ENCODE data around the gene PACRG.

DNA sequence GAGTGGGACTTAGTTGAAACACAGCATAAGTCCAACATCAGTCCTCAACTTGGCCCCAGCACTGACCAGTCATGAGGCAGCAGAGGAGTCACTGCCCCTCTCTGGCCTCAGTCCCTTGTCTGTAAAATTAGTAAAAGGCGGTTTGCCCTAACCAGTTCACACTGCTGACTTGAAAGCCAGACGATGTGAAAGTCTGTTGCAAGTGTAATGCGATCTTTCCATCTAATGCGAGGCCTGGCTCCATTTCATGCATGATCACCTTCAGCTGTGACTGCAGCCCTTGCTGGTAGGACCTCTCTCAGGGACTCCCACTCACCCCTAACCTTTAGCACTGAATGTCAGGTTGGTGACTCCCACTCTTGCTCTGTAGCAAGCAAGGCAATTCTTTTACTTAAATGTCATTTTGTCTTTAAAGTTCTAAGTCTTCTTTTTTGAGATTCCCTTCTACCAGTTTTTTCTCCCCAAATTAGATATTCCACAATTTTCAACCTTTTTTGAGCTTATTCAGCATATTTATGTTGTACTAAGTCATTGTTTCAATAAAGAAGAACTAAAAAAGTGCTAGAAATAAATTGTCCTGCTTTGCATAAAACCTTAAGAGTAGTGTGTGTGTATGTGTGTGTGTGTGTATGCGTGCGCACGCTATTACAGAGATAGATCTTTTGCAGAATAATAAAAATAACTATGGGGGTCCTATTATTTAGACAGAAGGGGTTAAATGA is 245.5 kb downstream of the PACRG start:
- no peak for TF ChIP-seq HNRNPUL1 (IDR thresholded peaks at IDR 0.05; ENCODE audit: low read depth, low read length)
- no peak for TF ChIP-seq ZSCAN21 (CRISPR knock-in tag; IDR thresholded peaks at IDR 0.05; ENCODE audit: borderline replicate concordance)
- TF ChIP-seq, protein P1, sequence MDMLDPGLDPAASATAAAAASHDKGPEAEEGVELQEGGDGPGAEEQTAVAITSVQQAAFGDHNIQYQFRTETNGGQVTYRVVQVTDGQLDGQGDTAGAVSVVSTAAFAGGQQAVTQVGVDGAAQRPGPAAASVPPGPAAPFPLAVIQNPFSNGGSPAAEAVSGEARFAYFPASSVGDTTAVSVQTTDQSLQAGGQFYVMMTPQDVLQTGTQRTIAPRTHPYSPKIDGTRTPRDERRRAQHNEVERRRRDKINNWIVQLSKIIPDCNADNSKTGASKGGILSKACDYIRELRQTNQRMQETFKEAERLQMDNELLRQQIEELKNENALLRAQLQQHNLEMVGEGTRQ (IDR thresholded peaks at IDR 0.05; ENCODE audit: low read depth, low read length): no peak
- TF ChIP-seq, protein P1 (CRISPR knock-in tag; IDR thresholded peaks at IDR 0.05; ENCODE audit: borderline replicate concordance): no peak
- TF ChIP-seq, protein P2, sequence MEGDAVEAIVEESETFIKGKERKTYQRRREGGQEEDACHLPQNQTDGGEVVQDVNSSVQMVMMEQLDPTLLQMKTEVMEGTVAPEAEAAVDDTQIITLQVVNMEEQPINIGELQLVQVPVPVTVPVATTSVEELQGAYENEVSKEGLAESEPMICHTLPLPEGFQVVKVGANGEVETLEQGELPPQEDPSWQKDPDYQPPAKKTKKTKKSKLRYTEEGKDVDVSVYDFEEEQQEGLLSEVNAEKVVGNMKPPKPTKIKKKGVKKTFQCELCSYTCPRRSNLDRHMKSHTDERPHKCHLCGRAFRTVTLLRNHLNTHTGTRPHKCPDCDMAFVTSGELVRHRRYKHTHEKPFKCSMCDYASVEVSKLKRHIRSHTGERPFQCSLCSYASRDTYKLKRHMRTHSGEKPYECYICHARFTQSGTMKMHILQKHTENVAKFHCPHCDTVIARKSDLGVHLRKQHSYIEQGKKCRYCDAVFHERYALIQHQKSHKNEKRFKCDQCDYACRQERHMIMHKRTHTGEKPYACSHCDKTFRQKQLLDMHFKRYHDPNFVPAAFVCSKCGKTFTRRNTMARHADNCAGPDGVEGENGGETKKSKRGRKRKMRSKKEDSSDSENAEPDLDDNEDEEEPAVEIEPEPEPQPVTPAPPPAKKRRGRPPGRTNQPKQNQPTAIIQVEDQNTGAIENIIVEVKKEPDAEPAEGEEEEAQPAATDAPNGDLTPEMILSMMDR (CRISPR knock-in tag; IDR thresholded peaks at IDR 0.05): no peak
- TF ChIP-seq EP300 (IDR thresholded peaks at IDR 0.05; ENCODE audit: low read depth in 2 of 2, low read length in 2 of 2): no peak
- no peak for TF ChIP-seq EP300 (CRISPR knock-in tag; IDR thresholded peaks at IDR 0.05; ENCODE audit: borderline replicate concordance)
- no peak for TF ChIP-seq ATF1 (CRISPR knock-in tag; IDR thresholded peaks at IDR 0.05)
- TF ChIP-seq ARNTL (CRISPR knock-in tag; IDR thresholded peaks at IDR 0.05): no peak
- TF ChIP-seq, protein P3, sequence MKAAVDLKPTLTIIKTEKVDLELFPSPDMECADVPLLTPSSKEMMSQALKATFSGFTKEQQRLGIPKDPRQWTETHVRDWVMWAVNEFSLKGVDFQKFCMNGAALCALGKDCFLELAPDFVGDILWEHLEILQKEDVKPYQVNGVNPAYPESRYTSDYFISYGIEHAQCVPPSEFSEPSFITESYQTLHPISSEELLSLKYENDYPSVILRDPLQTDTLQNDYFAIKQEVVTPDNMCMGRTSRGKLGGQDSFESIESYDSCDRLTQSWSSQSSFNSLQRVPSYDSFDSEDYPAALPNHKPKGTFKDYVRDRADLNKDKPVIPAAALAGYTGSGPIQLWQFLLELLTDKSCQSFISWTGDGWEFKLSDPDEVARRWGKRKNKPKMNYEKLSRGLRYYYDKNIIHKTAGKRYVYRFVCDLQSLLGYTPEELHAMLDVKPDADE (CRISPR knock-in tag; IDR thresholded peaks at IDR 0.05): no peak
- TF ChIP-seq ZNF296 (CRISPR knock-in tag; conservative IDR thresholded peaks at IDR 0.05): no peak
- TF ChIP-seq ERF (CRISPR knock-in tag; IDR thresholded peaks at IDR 0.05): no peak
- TF ChIP-seq KDM2A (CRISPR knock-in tag; IDR thresholded peaks at IDR 0.05; ENCODE audit: borderline replicate concordance, low read depth): no peak
